Hematopoietic multipotent progenitor cell treated with erythropoietin and hydrocortisone succinate and interleukin-3 and kit ligand, for 4 days (in vitro differentiated cells): Measurements from ENCODE around the gene RAD51B.

Experiments
- DNase-seq: peaks from one replicate; pipeline ENCODE4 v3.0.0-alpha.2; 2015

RAD51B gene

DNA sequence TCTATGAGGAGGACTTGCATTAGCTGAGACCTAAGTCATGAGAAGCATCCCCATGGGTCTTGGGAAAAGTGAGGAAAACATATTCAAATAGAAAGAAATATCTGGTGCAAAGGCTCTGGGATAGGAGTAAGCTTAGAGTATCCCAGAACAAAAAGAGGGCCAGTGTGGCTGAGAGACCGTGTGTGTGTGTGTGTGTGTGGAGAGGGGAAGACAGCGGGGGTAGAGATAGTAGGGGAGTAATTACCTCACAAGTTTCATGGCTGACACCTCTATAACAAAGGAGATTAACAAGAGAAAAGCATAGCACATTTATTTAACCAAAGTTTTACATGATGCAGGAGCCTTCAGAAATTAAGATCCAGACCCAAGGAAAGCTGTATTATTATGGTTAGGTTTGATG, 440.5 kb downstream of the RAD51B start:
- no peak for DNase-seq

DNA sequence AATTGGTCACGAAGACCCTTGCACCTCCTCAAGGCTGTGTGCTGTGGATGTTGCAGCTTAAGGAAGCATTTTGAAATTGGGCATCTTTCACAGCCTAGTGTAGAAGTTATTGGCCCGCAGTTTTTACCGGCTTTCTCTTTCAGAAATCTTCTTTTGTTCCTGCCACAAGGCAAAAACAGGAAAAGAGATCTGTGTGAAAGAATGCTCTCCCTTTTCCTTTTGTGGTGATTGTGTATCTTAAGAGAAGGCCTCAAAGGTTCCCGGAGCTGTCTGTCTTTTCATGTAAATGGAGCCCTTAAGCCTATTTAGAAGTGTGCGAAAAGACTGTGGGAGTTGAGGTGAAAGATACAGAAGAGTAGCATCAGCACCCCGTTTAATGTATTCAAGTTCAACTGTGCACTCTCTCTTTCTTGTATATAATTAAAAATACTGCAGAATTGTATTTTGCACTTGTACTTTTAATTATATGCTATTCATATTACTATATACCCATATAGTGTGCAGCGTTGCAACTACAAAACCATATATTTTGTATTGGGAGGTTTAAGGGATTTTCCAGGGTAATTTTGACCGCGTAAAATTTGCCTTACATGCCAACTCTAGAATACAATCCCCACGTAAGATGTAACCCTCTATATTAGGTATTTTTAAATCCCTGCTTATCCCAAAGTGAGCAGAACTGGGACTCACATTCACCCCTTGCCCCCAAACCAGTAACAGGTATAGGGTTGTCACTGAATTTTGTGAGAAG, 441.7 kb downstream of the RAD51B start:
- no peak for DNase-seq

DNA sequence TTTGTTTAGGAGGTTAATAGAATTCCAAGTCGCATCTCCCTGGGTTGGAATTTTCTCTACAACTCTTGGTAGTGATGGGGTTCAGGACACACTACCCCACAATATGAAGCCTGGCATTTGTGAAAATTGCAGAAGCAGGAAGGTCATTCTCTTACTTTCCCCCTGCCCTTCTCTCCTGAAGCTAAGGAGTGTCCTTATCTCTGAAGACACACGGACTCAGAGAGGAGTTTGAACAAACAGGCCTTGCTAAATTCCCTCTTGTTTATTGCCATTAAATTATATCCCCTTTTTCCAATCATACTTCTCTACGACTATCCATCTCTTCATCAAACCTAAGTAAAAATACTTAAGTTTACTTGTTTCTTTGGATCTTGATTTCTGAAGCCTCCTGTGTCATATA, 443.0 kb downstream of the RAD51B start:
- peak; percentile 53 for DNase-seq

DNA sequence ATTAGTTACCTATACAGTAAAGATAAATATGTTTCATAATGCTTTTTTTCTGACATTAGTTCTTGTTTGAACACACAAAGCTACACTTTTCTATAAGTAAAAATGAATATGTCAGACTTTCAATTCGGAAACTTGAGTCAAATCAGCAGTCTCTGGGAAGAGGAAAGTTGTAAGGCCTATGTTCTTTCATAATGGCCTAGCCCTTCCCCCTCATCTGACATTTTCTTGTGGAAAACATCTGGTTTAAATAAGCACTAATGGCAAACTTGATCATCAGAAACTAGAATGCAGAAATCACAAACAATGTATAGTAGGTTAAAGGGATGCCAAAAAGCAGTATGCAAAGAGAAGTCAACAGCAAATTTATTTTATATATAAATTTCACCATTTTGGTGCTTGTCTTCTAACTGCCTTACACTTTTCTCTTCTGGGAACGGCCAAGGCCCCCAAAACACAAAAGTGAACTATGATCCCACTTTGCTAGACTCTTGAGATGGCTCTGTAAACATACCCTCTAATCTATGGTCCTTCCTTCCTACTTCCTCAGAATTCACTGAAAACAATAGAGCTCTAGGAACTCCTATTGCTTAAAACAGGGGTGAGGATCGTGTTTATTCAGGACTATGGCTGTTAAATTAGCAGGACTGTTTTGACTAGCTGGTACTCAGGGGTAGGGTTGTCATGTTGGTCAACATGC, 444.1 kb downstream of the RAD51B start:
- no peak for DNase-seq

DNA sequence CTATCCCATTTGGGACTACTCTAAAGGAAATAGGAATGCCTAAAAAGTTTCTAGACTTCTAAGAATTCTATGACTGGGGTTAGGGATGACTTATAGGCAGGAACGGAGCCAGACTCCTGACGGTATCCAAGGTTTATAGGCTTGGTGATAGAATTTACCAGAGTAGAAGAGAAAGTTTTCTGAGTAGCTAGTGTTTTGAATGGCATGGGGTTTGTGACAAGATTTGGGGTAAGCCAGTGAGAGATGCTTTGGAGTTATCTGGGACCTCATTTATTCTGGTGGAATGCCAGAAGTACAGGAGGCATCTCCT, 444.6 kb downstream of the RAD51B start:
- DNase-seq: no peak

DNA sequence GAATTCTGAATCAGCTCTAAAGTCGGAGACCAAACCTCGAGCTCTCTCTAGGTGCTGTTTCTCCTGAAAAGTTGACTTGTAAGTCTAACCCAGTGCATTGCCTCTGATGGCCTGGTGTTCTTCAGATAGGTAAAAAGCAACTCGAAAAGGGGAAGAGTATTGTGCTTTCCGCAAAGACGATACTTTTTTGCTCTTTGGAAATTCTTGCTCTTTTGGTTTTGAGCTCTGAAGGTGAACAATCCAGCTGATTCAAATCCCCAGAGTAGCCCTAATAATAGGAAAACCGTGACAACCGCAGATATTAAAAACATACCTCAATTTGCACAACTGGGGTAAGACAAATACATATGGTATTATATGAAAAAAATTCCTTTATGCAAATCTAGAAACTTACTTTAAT, 447.4 kb downstream of the RAD51B start:
- no peak for DNase-seq

DNA sequence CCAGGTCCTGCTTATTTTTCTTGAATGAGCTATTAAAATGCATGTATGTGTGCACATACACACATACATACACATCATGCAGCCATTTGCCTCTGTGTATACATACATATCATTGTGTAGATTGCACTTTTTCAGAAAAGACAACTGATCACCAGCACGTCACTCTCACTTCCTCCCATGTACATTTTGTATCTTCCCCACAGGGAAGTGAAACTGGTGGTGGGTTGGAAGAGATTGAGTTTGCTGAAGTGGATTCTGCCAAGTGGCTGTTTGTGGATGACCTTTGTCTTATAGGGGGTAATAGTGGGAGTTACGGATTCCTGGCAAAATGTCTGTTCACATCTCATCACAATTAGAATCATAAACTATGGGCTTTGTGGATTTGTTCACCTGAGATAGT, 448.6 kb downstream of the RAD51B start:
- DNase-seq: no peak

DNA sequence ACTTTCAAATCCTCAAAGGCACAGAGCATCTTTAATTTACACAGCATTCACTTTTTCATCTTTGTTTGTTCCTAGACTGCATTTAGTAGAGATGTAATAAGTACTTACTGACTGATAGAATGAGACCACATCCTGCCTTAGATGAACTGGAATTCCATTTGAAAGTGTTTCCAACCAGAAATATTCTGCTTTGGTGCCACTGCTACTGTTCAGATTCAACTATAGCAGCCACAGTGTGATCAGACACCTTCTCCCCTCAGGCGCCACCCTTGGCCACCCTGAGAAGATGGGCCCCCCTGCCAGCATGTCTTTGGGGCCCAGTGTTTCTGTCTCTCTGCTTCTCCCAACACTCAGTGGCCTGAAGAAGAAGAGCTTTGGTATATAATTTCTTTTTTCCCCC, 449.1 kb downstream of the RAD51B start:
- DNase-seq: no peak

DNA sequence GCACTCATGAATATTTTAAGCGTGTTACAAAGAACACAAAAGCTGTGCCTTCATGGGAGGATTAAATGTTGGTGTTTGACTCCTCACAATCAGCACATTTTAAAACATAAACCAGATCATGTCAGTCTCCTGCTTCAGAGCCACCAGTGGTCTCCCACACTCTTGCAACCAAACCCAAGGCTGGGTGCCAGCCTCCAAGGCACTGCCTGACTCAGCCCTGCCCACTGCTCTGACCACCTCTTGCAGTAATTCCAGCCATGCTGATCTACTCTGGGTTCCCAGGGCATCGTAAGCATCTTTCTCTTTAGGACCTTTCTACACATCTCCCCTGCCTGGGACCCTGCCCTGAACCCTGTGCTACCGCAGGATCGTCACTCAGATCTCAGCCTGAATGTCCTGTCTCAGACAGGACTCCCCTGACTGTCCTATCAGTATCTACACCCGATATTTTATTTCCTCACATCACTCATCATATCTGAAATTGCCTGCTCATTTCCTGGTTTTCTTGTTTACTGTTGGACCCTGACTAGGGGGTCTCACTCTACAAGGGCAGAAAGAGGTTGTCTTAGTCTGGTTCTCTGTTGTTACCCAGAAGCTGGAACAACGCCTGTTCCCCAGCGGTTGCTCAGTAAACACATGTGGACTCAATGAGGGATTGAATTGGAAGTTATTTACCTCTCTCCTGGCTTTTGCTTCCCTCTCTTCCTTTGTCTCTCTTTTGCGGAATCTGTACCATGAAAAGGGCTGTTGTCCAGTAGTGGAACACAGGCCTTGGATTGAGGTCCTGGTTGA, 449.8 kb downstream of the RAD51B start:
- DNase-seq: no peak

DNA sequence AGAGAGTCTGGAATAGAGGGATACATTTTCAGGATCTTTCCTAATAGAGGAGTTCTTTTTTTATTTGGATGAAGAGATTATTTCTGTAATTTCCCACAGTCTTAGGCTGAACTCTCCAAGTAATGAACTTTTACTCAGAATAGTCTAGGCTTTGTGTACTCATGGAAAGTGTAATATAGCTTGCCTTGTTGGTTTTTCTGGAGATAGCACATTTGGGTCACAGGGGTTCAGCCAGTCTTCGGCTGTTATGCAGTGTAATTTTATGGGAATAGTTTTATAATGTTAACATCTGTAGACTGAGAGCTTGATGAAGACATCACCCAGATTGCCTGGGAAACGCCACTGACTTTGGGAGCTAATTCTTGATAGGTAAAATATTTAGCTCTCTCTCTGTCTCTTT, 450.8 kb downstream of the RAD51B start:
- DNase-seq: no peak

DNA sequence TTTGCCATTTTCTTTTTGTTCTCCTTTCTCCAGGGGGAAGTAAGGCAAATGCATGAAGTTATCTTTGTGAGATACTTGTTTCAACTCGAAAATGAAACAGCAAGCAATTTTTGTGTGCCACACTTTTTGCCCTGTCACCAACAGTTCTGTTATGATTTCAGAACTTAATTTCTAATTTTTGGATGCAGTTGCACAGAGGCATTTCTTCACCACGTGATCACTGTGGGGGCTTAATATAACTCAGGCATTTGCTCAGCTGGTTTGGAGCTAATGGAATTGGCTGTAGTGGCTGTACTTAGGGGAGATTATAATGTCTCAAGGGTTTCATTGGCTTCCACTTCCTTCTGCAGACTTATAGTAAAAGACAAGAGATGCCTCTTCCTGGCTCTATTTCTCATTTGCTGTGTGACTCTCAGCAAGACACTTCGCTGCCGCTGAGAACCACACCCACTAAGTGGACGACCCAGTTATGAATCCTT, 452.4 kb downstream of the RAD51B start:
- DNase-seq: no peak

DNA sequence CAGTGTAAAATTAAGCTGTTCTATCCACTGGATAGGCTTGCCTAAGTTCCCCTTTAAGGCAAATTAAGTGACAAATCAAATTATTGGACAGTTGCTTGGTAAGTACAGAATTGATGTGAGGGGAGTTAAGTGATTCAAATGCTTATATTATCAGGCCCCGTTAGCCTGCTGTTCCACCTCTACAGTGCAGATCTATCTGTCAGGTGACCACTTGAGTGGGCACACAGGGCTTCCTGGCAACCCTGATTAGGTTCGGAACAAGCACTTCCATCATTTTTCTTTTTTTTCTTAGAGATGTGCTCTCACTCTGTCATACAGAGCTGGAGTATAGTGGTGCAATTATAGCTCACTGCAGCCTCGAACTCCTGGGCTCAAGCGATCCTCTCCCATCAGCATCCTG, 453.8 kb downstream of the RAD51B start:
- no peak for DNase-seq

DNA sequence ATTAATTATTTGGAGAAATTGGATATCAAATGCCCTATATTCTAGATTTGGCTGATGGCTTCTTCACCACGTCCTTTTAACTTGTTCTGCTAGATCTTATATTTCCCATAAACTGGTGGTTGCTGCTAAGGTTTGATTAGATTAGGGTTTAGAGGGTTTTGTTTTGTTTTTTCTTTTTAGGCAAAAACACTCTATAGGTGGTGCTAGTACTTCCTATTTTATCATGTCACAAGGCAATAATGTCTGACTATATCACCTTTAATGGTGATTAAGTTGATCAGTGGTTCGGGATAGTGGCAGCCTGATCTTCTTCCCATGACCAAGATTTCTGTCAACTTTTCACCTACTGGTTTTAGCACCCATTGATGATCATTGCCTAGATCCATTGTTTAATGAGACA, 455.1 kb downstream of the RAD51B start:
- DNase-seq: peak; percentile 64

DNA sequence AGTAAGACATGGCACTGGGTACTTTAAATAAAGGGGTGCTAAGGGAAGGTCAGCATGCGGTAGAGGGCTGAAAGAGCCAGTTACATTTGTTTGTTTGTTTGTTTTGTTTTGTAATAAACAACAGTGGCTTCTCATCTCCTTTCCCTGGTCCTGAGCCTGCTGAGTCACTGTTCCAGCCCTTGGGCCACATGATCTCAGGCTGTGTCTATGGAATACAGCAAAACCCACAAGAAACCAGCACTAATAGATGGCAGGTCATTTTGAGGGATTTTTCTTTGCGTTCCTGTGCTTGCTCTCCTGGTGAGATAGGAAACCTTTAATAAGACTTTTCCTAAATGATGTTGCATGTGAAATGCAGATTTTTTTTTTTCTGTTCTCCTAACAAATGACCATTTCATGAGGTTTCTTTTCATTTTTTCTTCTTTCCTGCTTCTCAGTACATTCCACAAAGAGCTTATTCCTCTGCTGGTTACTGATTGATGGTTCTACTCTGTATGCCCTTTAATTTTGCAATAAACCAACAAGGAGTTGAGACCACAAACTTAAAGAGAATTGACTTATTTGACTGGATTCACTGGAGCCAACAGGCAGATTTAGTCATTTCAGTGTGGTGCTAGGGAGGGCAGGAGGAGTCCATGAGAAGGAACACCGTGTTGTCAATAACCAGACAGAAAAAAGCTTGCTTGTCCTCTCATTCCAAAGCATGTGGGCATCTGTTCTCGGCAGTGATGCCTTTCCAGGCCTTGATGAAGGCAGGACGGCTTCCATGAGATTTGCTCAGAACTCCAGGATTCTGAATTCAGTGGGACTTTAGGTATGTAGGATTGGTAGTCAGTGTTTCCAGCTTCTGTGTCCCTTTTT, 459.2 kb downstream of the RAD51B start:
- no peak for DNase-seq

DNA sequence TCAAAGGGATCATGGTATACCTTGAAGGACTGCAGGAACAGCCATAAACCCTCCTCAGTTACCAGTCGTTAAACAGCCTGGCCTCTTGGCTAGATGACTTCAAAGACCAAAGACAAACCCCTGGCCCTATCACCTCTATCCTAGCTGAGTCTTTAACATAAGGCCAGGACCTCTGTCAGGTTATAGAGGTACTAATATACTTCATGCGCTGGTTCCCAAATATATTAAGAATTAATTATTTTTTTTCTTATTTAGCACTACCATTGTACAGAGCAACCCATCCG, 459.8 kb downstream of the RAD51B start:
- DNase-seq: no peak

DNA sequence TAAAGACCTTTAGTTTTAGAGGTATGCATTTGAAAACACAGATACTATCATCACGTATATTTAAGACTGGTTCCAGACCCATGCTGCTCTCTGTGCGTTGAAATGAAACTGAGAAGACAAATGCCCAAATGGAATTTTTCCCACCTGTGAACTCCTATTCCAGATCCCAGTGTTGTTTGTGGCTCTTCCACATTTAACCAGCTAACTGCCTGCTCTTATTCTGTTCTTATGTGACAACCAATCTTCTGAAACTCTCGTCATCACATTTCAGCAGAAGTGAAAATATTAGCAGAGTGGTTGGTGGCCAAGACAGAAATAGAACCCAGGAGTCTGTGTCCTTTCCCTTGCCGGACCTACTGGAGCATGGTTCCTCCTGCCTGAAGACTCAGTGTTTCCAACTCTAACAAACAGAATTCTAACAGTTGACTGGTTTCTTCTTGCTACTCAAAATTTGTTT, 460.2 kb downstream of the RAD51B start:
- no peak for DNase-seq

DNA sequence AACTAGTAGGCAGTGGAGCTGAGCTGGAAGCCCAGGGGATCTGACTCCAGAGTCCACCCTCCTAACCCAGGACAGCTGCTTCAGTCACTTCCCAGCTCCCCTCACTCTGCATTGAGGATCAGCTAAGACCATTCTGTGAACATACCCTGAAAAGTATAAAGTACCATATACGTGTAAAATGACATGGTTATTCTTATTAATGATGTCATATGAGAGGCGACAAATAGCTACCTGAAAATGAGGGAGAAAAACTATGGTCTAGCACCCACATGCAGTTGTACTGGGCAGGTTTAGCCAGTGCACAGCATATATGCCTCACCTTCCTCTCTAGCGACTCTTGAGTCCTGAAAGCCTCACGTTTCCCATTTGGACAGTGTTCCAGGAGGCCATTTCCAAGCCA, 461.9 kb downstream of the RAD51B start:
- DNase-seq: no peak

DNA sequence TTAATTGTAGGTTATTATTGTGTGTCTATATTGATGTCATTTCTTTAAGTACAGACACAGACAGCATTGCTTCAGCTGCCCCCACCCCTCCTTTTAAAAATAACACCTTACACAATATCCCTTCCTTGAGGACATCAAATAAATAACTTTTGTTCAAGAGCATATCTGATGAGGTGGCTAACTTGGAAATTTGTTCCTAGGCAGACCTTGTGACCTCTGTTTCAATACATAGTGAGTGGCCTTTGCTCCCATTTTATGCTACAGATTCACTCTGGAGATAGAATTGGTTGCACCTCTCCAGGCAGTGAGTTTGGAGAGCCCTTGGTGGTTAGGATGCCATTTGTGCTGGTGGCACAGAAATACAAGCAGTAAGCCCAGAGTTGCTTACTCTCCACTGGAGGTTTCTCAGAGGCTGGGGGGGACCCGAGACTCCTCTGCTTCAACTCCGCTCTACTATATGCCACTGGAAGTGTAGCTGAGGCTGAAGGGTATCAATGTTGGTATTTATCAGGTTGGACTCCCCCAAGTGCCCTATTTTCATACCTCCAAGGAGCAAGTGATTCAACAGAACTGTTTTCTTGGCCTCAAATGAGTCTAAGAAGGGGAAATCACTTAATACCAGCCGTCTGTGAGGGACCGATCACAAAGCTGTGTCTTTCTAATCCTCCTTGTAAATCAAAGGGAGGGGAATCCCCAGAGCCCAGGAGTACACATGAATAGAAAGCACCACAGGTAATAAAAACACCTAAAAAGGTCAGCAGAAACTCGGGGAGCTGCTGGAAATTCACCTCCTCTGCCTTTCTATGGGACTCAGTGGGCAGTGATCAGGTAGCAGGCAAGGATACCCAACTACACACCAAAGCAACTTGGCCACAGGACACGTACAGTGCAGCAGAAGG, 463.1 kb downstream of the RAD51B start:
- no peak for DNase-seq

DNA sequence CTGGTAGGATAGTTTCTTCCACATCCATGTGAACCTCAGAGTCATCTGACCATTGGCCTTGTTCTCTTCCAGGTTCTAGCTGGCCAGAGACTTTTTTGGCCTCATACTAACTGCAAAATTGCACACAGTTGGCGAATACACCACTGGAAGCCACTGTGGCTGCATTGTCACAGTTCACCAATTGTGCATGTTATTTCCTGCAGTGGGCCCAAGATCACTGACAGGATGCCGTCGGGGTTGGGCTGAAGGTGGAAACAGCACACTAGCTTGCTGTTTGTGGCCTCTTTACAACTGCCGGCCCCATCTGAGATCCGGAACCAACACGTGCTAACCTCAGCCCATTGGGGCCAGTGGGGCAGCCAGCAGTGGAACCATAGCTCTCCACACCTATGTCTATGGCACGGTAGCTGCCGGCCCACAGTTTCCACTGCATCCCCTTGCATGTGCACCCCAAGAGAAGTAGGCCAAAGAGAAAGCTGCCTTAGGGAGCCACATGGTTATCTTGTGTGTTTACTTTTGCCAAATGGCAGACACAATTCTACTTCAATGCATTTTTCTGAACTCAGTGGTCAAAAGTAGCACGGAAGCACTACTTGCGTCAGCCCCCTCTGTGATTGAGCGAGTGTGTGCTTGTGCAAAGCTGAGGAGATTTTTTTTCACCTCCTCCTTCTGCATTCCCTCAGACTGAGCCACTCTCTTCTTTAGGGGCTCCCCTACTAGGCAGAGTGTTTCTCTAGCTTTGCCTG, 464.0 kb downstream of the RAD51B start:
- peak; percentile 32 for DNase-seq

DNA sequence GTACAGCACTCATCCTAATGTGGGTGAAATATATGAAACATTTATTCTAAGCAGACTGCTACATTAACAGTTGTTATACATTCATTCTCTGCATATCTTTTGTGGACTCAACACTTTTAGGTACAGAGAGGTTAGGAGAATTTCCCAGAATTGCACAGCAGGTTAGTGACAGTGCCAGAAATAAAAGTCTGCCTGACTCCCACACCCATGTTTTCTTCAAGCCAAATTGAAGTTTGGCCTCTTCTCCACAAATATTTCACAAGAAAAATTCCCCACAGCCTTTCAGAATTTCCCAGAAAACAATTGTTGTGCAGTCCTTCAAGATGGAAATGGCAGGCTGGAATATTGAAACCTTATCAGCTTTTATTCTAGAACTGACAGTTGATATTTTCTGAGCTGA, 464.8 kb downstream of the RAD51B start:
- DNase-seq: no peak

DNA sequence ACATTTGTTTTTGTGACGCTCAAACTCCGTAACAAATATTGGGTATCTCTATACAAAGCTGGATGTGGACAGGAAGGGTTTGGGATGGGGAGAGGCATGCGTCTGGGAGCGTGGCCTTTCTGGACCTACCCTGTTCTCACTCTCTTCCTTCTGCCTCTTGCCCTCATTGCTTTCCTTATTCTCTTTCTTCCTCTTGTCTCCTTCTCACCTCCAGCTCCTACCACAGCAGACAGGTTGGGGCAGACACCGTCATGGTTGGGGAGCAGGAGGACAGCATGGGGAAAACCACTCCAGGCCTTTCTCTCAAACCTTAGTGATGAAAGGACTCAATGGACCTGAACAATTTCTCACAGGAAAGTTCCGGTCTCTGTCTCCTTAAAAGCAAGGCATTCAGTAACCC, 465.3 kb downstream of the RAD51B start:
- DNase-seq: no peak
